ENCODE measurements around the gene CUL5.

The CUL5 gene

GRCh38 chr11:108009497-108010370, 1.0 kb downstream of the CUL5 start:
- TF ChIP-seq CTCF (IDR thresholded peaks at IDR 0.05): no peak
- no peaks in the 10 kb centered on the region for H3K27me3 ChIP-seq
- H3K36me3 ChIP-seq: no peaks in the 10 kb centered on the region
- peaks cover 18 to 19% of the 10 kb centered on the region in 2 experiments for H3K4me1 ChIP-seq (ENCODE audit: control insufficient read depth in 1 of 2, insufficient read depth in 1 of 2, low read depth in 1 of 2, low read length in 1 of 2)
- H3K9me3 ChIP-seq: no peaks in the 10 kb centered on the region
- H3K4me3 ChIP-seq (ENCODE audit: low read depth in 1 of 2, low read length in 1 of 2): peak overlapping the region; percentile 96 to 99
- H3K27ac ChIP-seq: peak overlapping the region; percentile 87

- no peak overlapping the region for H3K27ac ChIP-seq
- H3K36me3 ChIP-seq: no peaks in the 10 kb centered on the region
- H3K4me3 ChIP-seq (ENCODE audit: low read depth in 1 of 2, low read length in 1 of 2): no peak overlapping the region
- no peak for TF ChIP-seq CTCF (IDR thresholded peaks at IDR 0.05)
- no peaks in the 10 kb centered on the region for H3K27me3 ChIP-seq
- H3K9me3 ChIP-seq: no peaks in the 10 kb centered on the region
- H3K4me1 ChIP-seq (ENCODE audit: control insufficient read depth in 1 of 2, insufficient read depth in 1 of 2, low read depth in 1 of 2, low read length in 1 of 2): peaks cover 18 to 19% of the 10 kb centered on the region in 2 experiments
These were observed 3.5 kb downstream of the CUL5 start for GRCh38 chr11:108012139-108012725.

- no peaks in the 10 kb centered on the region for H3K4me1 ChIP-seq (ENCODE audit: control insufficient read depth in 1 of 2, insufficient read depth in 1 of 2, low read depth in 1 of 2, low read length in 1 of 2)
- H3K9me3 ChIP-seq: no peaks in the 10 kb centered on the region
- no peak overlapping the region for H3K27ac ChIP-seq
- H3K36me3 ChIP-seq: no peaks in the 10 kb centered on the region
- H3K27me3 ChIP-seq: no peaks in the 10 kb centered on the region
- no peak for TF ChIP-seq CTCF (IDR thresholded peaks at IDR 0.05)
- H3K4me3 ChIP-seq (ENCODE audit: low read depth in 1 of 2, low read length in 1 of 2): no peak overlapping the region
These were observed 7.9 kb downstream of the CUL5 start for GRCh38 chr11:108016647-108017046.

- no peak for TF ChIP-seq CTCF (IDR thresholded peaks at IDR 0.05)
- Histone ChIP-seq H3K27ac (no peak overlapping the region), H3K36me3 (no peaks in the 10 kb centered on the region), H3K4me3 (ENCODE audit: low read depth in 1 of 2, low read length in 1 of 2) (no peak overlapping the region), H3K9me3 (no peaks in the 10 kb centered on the region), H3K27me3 (no peaks in the 10 kb centered on the region), H3K4me1 (ENCODE audit: control insufficient read depth in 1 of 2, insufficient read depth in 1 of 2, low read depth in 1 of 2, low read length in 1 of 2) (no peaks in the 10 kb centered on the region)
These were observed 10.0 kb downstream of the CUL5 start for GRCh38 chr11:108018708-108019107.

- Histone ChIP-seq H3K27me3 (no peaks in the 10 kb centered on the region), H3K27ac (no peak overlapping the region), H3K36me3 (no peaks in the 10 kb centered on the region), H3K4me1 (ENCODE audit: control insufficient read depth in 1 of 2, insufficient read depth in 1 of 2, low read depth in 1 of 2, low read length in 1 of 2) (no peaks in the 10 kb centered on the region), H3K9me3 (no peaks in the 10 kb centered on the region), H3K4me3 (ENCODE audit: low read depth in 1 of 2, low read length in 1 of 2) (no peak overlapping the region)
- TF ChIP-seq CTCF (IDR thresholded peaks at IDR 0.05): no peak
These were observed 11.3 kb downstream of the CUL5 start for GRCh38 chr11:108019870-108020540.
